ENCODE data around the gene MPEG1.

MPEG1 gene

DNA sequence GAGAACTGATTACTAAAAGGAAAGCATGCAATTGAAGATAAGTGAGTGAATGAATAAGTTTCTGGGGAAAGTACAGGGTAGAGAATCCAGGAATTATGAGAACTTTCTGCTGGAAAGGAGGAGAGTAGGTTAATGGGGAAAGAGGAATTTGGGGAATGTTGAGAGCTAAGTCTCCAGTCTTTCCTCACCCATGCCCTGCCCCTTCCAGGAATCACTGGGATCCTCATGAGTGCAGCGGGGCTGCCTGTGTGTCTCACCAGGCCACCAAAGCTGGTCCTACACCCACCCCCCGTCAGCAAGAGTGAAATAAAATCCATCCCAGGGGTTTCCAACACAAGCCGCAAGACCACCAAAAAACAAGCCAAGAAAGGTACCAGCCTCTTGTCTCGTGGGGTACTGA lies 23.8 kb downstream of the MPEG1 start:
- no peak for TF ChIP-seq CTCF (conservative IDR thresholded peaks at IDR 0.05; ENCODE audit: low read length)
- Histone ChIP-seq H3K79me2 (ENCODE audit: insufficient read depth, low read length) (no peaks in the 10 kb centered on the region), H3K4me2 (ENCODE audit: low read depth, low read length, poor library complexity, severe bottlenecking) (no peak overlapping the region), H3F3A (ENCODE audit: low read depth) (no peaks in the 10 kb centered on the region), H3K9ac (ENCODE audit: low read depth, low read length, poor library complexity, severe bottlenecking) (no peak overlapping the region), H4K20me1 (ENCODE audit: insufficient read depth, low read length, poor library complexity, severe bottlenecking) (no peaks in the 10 kb centered on the region), H2AFZ (ENCODE audit: low read length) (no peak overlapping the region), H3K4me3 (ENCODE audit: low read length, poor library complexity, severe bottlenecking) (no peak overlapping the region), H3K36me3 (ENCODE audit: insufficient read depth, low read length) (0 out of 2 replicates have a peak, but pooled peaks cover 3% of the 10 kb centered on the region), H3K9me3 (ENCODE audit: insufficient read depth, low read depth, low read length) (no peaks in the 10 kb centered on the region), H3K9me2 (replicated peaks; ENCODE audit: low read depth, low read length) (no peaks in the 10 kb centered on the region), H3K4me1 (ENCODE audit: insufficient read depth, low read length, poor library complexity, severe bottlenecking) (no peaks in the 10 kb centered on the region), H3K27me3 (ENCODE audit: insufficient read depth, low read length, poor library complexity, severe bottlenecking) (no peaks in the 10 kb centered on the region)

DNA sequence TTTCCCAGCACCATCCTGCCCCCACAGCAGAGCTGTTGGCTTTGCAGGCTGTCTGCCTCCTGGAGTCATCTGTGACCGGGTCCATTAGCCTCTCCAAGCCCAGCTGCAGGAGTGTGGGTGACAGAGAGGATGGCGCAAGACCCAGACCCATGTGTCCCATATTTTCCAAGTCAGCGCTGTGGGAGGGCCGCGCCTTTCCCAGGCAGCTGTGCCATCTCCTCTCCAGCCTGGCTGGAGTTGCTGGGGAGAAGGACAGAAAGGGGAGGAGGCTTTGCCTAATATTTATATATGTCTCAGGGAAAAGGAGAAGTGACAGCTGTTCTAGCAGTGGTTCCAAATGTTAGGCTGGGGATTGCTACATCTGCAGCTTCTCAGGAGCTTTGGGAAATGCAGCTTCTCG lies 25.1 kb downstream of the MPEG1 start:
- TF ChIP-seq EZH2phosphoT487 (IDR thresholded peaks at IDR 0.05; ENCODE audit: borderline replicate concordance) (no peak), CTCF (conservative IDR thresholded peaks at IDR 0.05; ENCODE audit: low read length) (no peak)
- H3K9ac ChIP-seq (ENCODE audit: low read depth, low read length, poor library complexity, severe bottlenecking), result no peak overlapping the region
- H3K4me1 ChIP-seq (ENCODE audit: insufficient read depth, low read length, poor library complexity, severe bottlenecking), result no peaks in the 10 kb centered on the region
- H3K79me2 ChIP-seq (ENCODE audit: insufficient read depth, low read length), result no peaks in the 10 kb centered on the region
- H3K9me3 ChIP-seq (ENCODE audit: insufficient read depth, low read depth, low read length), result no peaks in the 10 kb centered on the region
- H3K4me2 ChIP-seq (ENCODE audit: low read depth, low read length, poor library complexity, severe bottlenecking), result no peak overlapping the region
- no peaks in the 10 kb centered on the region for H3K9me2 ChIP-seq (replicated peaks; ENCODE audit: low read depth, low read length)
- H3F3A ChIP-seq (ENCODE audit: low read depth), result no peaks in the 10 kb centered on the region
- no peak overlapping the region for H2AFZ ChIP-seq (ENCODE audit: low read length)
- H3K36me3 ChIP-seq (ENCODE audit: insufficient read depth, low read length), result 0 out of 2 replicates have a peak, but pooled peaks cover 3% of the 10 kb centered on the region
- no peaks in the 10 kb centered on the region for H4K20me1 ChIP-seq (ENCODE audit: insufficient read depth, low read length, poor library complexity, severe bottlenecking)
- H3K4me3 ChIP-seq (ENCODE audit: low read length, poor library complexity, severe bottlenecking), result no peak overlapping the region
- no peaks in the 10 kb centered on the region for H3K27me3 ChIP-seq (ENCODE audit: insufficient read depth, low read length, poor library complexity, severe bottlenecking)

- Histone ChIP-seq H3K9me2 (replicated peaks; ENCODE audit: low read depth, low read length) (no peaks in the 10 kb centered on the region), H3K36me3 (ENCODE audit: insufficient read depth, low read length) (0 out of 2 replicates have a peak, but pooled peaks cover 3% of the 10 kb centered on the region), H3F3A (ENCODE audit: low read depth) (no peaks in the 10 kb centered on the region), H3K4me3 (ENCODE audit: low read length, poor library complexity, severe bottlenecking) (no peak overlapping the region), H3K9ac (ENCODE audit: low read depth, low read length, poor library complexity, severe bottlenecking) (no peak overlapping the region), H2AFZ (ENCODE audit: low read length) (no peak overlapping the region), H3K9me3 (ENCODE audit: insufficient read depth, low read depth, low read length) (no peaks in the 10 kb centered on the region), H3K79me2 (ENCODE audit: insufficient read depth, low read length) (no peaks in the 10 kb centered on the region), H3K4me2 (ENCODE audit: low read depth, low read length, poor library complexity, severe bottlenecking) (no peak overlapping the region), H3K27me3 (ENCODE audit: insufficient read depth, low read length, poor library complexity, severe bottlenecking) (no peaks in the 10 kb centered on the region), H3K4me1 (ENCODE audit: insufficient read depth, low read length, poor library complexity, severe bottlenecking) (no peaks in the 10 kb centered on the region), H4K20me1 (ENCODE audit: insufficient read depth, low read length, poor library complexity, severe bottlenecking) (no peaks in the 10 kb centered on the region)
- TF ChIP-seq EZH2phosphoT487 (IDR thresholded peaks at IDR 0.05; ENCODE audit: borderline replicate concordance) (no peak), CTCF (conservative IDR thresholded peaks at IDR 0.05; ENCODE audit: low read length) (no peak)
Measured at GRCh38 chr11:59187035-59187434, 25.7 kb downstream of the MPEG1 start.
